PFSK-1 (cell line): ENCODE measurements around the gene RASSF3.

ENCODE experiments used
- FOXP2 ChIP-seq: optimal IDR thresholded peaks from 2 replicates; pipeline ENCODE3; 2011; ENCODE audit warnings: borderline replicate concordance, control low read depth, inconsistent platforms; ENCODE audit not compliant: insufficient read depth; ENCODE audit errors: extremely low read length, extremely low read depth
- POLR2AphosphoS5 ChIP-seq: IDR thresholded peaks from 2 replicates; pipeline ENCODE4 v1.6.1; 2012; ENCODE audit warnings: low read depth, mild to moderate bottlenecking, control low read depth, low read length, moderate library complexity
- REST ChIP-seq, 2 experiments: IDR thresholded peaks; 2 replicates each; pipeline versions ENCODE4 v1.6.1 to v1.8.0; 2011 to 2012; ENCODE audit warnings: low read depth in 2 of 2, low read length in 2 of 2, control low read depth in 1 of 2, inconsistent platforms in 1 of 2, mild to moderate bottlenecking in 1 of 2, moderate library complexity in 1 of 2; ENCODE audit not compliant: insufficient read depth in 1 of 2
- SIN3A ChIP-seq: IDR thresholded peaks from 2 replicates; pipeline ENCODE4 v1.6.1; 2012; ENCODE audit warnings: mild to moderate bottlenecking, low read length, moderate library complexity, borderline replicate concordance; ENCODE audit not compliant: insufficient read depth
- TAF1 ChIP-seq: IDR thresholded peaks from 2 replicates; pipeline ENCODE4 v1.6.1; 2012; ENCODE audit warnings: low read length, control low read depth, borderline replicate concordance; ENCODE audit not compliant: insufficient read depth

The RASSF3 gene

DNA sequence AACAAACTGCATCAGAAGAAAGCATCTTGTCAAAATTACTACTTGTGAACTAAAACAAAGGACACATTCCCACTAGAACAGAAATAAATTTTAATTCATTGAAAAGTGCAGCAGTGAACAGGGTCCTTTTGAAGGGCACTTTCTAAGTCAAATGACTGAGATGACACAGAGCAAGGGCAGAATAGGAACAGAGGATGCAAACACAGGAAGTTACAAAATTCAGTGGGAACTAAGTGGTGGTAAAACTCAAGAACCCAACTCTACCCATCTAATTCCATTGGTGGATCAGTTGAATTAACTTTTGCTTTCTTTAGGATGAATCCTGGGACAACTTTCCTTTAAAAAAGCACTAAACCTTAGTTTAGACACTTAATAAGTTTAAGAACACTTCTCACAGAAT, 103.1 kb downstream of the RASSF3 start:
- TF ChIP-seq TAF1 (no peak), SIN3A (no peak), FOXP2 (no peak), POLR2AphosphoS5 (no peak), REST (IDR thresholded peaks at IDR 0.05; ENCODE audit: insufficient read depth in 1 of 2, low read depth in 2 of 2, low read length in 2 of 2) (no peak)

DNA sequence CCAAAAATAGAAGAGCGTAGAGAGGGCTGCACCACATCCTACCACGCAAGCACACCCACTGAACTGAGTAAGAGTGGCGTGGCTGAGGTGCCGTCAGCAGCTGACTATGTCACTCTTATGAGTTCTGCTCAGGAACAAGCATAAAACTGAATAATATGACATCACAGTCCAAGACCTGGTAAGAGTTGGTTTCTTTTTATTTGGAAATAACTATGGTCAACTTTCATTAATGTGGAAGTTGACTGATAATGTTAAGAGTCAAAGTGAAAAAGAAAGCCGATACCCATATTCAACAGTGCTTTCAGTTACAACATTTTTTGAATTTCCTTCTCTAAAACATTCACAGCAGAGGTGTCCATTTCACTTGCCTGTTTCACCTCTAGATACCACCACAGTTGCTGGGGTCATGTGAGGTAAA, 104.3 kb downstream of the RASSF3 start:
- no peak for TF ChIP-seq SIN3A
- no peak for TF ChIP-seq REST (IDR thresholded peaks at IDR 0.05; ENCODE audit: insufficient read depth in 1 of 2, low read depth in 2 of 2, low read length in 2 of 2)
- TF ChIP-seq FOXP2, result no peak
- TF ChIP-seq TAF1, result no peak
- TF ChIP-seq POLR2AphosphoS5, result no peak

DNA sequence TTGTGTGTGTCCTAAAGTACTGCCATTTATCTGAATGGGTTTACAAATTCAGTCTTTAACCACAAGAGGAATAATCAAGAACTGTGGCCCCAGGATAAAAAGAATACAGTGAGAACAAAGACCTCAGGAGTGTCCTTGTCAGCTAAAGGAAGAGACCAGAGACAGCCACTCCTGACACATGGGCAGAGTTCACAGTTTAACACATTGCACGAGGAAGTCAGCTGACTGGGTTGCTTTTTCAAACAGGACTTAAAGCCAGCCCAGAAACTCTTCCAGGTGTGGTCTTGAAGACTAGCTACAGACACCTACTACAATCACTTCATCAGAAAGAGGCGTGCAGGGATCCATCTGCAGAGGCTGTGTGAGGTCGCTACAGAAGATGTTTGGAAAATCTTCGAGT, 106.1 kb downstream of the RASSF3 start:
- TF ChIP-seq SIN3A, result no peak
- TF ChIP-seq TAF1, result no peak

GRCh38 chr12:64716839-64717455, 106.7 kb downstream of the RASSF3 start:
- TF ChIP-seq POLR2AphosphoS5 (no peak), FOXP2 (no peak), SIN3A (no peak), TAF1 (no peak), REST (IDR thresholded peaks at IDR 0.05; ENCODE audit: insufficient read depth in 1 of 2, low read depth in 2 of 2, low read length in 2 of 2) (no peak)

DNA sequence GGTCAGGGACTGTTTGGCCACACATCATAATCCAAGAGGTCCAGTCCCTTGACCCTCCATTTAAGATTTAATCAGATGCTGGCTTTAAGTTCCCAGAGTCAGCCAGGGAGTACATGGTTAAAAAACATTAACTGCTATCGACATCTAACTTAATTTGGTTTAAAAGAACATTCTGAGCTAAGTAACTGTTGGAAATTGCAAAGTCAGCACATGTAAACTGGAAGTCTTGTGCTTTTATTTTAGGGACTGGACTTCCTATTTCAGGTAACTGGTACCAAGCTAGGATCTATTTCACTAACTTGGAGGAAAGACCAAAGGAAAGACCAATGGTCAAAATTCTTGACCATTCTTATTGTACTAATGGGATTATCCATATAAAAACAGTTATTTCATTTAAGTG, 108.4 kb downstream of the RASSF3 start:
- TF ChIP-seq REST (IDR thresholded peaks at IDR 0.05; ENCODE audit: insufficient read depth in 1 of 2, low read depth in 2 of 2, low read length in 2 of 2) (no peak), SIN3A (no peak)

DNA sequence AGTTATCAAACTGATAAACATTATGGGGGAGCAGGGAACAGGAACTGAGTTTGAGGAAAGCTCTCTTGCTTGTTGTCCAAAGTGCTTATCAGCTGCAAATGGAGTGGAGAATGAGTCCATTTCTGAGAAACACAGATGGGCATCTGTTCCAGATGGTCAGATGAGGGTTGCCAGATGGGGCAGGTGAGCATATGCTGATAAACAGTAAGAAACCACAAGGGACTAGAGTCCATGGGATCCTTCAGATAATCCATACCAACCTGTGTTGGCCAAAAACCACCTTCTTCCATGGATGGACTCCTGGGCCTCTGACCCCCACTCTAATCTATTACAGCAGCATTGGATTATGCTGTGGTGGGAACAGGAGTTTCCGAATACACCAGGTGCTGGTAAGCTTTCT, 110.6 kb downstream of the RASSF3 start:
- TF ChIP-seq FOXP2 (no peak), SIN3A (no peak), POLR2AphosphoS5 (no peak), REST (IDR thresholded peaks at IDR 0.05; ENCODE audit: insufficient read depth in 1 of 2, low read depth in 2 of 2, low read length in 2 of 2) (no peak), TAF1 (no peak)
